Measurements from ENCODE around the gene TBCCD1.

The TBCCD1 gene, protein sequence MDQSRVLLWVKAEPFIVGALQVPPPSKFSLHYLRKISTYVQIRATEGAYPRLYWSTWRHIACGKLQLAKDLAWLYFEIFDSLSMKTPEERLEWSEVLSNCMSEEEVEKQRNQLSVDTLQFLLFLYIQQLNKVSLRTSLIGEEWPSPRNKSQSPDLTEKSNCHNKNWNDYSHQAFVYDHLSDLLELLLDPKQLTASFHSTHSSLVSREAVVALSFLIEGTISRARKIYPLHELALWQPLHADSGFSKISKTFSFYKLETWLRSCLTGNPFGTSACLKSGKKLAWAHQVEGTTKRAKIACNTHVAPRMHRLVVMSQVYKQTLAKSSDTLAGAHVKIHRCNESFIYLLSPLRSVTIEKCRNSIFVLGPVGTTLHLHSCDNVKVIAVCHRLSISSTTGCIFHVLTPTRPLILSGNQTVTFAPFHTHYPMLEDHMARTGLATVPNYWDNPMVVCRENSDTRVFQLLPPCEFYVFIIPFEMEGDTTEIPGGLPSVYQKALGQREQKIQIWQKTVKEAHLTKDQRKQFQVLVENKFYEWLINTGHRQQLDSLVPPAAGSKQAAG

DNA sequence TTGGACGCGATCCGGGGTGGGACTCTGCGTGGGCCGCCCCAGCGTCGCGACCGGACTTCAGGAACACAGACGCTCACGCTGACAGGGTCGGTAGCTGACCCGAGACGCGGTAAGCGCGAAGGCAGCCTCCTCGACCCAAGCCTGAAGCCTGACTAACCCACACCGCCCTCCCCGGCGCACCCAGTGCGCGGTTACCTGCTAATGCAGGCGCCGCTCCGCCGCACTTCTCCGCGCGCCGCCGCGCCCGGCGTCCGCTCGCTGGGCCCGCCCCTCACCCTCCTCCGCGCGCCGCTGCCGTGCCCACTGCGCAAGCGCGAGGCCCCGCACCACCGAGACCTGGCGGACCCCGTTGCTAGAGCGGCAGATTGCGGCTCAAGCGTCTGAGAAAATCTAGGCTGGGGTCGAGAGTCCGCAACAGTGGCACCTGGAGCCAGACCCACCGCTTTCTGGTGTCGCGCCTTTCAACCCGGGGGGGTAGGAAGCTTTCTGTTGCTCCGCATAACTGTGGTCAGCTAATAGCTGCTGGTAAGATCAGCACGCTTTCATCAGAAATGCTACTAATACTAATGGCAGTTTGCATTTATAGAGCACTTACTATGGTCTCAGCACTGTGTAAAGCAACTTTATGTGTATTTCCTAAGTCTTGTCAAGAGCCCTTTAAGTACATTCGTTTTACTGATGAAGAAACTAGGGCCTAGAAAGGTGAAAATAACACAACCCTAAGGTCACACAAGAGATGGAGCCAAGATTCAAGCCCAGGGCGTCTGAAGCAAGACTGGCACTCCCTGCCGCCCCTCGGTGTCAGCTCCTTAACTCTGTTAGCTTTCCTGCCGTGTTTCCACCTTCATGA, at the start of gene TBCCD1:
TSS of gene TBCCD1 (minus strand) at position 268 of the 850 bp plus-strand sequence. CDS start 3,010 bp downstream, outside the sequence.
- peak; percentile 42 for DNase-seq (ENCODE audit: low read depth)

DNA sequence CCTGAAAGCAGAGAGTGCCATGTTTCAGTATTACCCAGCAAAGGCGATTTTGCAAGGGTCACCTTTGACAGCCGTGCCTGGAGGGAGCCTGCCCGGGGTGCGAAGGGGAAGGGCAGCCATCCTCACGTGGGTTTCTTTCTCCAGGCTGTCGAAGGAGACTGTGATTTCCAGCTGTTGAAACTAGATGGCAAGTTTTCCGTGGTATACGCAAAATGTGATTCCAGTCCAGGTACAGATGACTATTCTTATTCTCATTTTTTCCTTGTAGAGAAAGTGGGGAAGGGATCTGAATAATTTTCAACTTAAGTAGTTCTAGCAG, 49.1 kb upstream of the TBCCD1 start:
- no peak for DNase-seq (ENCODE audit: low read depth)

DNA sequence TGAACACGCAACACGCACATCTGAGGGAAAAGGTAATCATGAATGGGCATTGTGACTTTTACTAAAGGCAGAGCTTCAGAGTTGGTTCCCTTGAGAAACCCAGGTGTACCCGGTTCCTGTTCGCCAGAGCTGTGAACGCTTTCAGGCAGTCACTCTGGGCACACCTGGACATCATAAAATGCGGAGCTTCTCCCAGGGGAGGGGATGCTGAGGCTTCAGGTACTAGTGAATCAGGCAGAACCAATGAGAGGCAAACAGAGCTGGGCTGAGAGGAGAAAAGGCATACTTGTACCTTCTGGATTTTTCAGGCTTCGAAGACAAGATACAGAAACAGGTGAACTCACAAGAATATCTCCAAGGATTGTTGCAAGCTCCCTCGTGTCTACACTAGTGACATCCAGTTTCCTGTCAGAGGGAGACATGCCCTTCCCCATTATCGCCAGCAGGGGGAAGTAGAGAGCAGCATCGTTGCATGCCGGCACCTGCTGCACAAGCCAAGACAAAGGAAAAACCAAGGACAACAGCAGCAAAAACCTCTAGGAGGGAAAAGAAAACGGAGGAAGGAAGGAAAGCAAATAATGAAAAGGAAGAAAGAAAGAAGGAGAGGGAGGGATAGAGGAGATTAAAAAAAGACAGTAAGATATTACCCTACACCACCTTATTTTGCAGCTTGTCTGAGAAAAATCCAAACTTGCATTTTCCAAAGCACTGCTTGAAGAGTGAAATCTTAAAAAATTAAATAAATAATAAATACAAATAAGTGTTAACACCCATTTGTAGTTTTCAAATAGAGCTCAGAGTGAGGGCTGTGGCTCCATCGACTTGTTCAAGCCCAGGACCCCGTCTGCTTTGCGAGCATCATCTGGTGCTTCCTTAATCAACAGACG, 47.7 kb upstream of the TBCCD1 start:
- no peak for DNase-seq (ENCODE audit: low read depth)

DNA sequence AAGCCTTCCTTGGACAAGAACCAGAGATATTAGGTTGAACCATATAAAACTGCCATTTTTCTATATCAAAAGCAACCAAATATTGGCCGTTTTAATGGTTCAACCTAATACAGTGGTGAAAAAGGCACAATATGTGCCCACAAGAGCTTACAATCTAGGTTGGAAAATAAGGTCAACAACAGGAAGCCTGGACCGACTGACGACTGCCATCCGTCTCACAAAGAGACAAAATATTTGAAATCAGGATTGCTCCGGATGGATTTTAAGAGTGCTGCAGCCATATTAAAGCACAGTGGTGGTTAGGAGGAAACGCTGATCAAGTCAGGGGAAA, 47.1 kb upstream of the TBCCD1 start:
- no peak for DNase-seq (ENCODE audit: low read depth)

DNA sequence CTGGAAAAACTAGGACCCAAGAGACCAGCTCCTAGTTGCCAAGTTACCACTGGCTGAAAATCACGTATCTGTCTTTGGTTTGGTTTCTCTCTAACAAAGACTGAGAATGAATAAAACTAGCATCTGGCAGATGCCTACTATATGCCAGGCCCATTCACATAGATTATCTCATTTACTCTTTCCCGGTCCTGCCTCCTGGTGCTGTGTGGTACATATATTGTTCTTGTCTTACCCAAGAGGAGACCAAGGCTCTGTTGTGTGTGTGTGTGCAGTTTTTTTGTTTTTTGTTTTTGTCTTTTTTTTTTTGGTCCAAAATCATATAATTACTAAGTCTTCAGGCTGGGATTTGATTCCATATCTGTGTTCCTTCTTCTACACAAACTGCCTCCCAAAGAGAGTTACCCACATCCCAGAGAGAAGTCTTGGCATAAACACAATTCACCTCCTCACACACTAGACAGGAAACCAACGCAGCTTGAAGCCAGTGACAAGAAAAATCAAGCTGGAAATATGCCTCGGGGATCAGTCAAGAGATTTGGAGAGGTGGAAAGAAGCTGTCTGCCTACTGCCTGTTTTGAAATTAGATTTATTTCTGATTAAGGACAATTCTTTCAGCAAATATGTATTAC, 46.6 kb upstream of the TBCCD1 start:
- no peak for DNase-seq (ENCODE audit: low read depth)

DNA sequence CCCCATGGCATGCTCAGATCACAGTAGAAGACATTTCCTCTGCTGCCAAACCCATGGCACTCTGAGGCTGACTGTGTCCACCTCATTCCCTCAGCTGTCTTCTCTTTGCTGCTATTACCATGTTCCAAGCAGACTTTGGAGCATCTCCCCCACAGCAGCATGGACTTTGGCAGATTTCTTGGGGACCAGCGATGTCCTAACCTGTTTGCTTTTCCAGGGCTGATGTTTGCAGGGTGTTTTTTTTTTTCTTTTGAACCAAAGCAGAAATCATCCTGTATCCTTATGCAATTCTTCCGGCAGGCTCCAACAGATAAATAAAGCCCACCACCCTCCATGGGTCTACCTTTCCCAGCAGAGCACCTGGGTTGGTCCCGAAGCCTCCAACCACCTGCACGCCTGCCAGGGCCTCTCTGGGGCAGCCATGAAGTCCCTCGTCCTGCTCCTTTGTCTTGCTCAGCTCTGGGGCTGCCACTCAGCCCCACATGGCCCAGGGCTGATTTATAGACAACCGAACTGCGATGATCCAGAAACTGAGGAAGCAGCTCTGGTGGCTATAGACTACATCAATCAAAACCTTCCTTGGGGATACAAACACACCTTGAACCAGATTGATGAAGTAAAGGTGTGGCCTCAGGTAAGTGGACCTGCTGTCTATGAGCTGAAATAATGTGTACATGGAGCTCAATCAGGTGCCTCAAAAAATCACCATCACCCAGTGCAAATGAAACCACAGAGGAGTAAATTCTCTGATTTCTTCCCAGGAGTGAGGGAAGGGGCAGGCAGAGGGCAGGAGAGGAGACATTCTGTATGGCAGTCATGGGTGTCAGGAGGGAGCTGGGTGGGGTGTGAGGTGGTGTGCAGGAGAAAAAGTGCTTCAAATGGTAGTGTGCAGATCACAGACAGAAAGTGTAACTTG, 45.8 kb upstream of the TBCCD1 start, which contains the start of gene AHSG:
TSS of gene AHSG (plus strand) at position 340 of the 916 bp plus-strand sequence. CDS start at position 422, 82 bp downstream.
- no peak for DNase-seq (ENCODE audit: low read depth)

DNA sequence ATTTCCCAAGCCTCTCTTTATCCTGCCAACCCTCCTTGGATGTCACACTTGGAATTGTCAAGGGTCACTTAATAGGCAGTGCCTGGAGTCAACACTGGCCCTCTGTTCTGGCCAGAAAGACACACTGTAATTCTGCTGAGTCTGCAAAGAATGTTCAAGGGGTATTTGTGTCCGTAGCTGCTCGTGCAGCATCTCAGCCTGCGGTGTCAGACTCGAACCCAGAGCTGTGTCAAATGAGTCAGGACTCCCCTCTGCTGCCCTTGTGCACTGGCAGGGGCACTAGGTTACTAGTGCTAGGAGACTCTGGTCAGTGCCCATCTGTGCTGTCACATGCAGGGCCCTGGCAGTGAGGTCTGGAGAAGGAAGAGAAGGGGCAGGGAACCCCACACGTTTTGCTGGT, 44.9 kb upstream of the TBCCD1 start:
- DNase-seq (ENCODE audit: low read depth) = no peak

DNA sequence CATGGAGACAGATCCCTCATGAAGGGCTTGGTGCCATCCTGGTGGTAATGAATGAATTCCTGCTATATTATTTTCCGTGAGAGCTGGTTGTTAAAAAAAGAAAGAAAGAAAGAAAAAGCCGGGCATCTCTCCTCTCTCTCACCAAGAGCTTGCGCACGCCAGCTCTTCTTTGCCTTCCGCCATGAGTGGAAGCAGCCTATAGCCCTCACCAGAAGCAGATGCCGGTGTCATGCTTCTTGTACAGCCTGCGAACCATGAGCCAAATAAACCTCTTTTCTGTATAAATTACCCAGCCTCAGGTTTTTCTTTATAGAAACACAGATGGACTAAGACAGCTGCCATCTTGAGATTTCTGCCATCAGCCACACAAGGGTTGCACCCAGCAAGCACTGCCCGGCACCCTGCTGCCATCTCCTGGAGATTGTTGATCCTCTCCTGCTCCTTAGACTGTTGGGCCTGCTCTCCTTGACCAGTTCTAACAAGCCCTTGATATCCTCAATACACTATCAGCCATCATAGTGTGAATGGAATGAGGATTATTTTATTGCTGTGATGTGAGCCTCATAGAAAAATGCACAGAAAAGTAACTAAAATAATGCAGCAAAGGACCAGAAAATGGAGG, 42.2 kb upstream of the TBCCD1 start:
- no peak for DNase-seq (ENCODE audit: low read depth)

DNA sequence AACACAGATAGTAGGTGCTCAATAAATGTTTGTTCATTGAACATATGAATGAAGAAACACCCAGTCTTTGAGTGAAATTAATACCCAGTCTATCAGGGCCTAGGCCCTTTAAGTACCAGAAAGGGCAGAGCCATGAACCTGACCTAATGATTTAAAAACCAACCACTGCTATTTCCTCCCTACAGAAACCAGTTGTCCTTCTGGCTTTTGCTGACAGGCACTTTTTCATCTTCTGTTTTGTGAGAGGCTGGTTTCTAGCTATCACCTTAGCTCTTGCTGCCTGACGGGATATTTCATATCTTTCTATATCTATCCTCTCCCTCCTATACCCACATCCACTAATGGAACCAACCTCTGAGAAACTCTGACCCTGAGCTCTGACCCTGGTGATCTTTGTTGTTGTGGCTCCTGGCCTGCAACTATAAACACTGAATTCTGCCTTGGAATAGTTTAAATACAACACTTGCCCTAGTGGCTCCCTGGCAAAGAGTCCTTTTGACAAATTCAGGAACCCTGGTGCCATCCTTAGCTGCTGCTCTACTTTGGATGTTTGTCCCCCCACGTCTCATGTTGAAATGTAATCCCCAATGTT, 41.6 kb upstream of the TBCCD1 start:
- DNase-seq (ENCODE audit: low read depth) = no peak

DNA sequence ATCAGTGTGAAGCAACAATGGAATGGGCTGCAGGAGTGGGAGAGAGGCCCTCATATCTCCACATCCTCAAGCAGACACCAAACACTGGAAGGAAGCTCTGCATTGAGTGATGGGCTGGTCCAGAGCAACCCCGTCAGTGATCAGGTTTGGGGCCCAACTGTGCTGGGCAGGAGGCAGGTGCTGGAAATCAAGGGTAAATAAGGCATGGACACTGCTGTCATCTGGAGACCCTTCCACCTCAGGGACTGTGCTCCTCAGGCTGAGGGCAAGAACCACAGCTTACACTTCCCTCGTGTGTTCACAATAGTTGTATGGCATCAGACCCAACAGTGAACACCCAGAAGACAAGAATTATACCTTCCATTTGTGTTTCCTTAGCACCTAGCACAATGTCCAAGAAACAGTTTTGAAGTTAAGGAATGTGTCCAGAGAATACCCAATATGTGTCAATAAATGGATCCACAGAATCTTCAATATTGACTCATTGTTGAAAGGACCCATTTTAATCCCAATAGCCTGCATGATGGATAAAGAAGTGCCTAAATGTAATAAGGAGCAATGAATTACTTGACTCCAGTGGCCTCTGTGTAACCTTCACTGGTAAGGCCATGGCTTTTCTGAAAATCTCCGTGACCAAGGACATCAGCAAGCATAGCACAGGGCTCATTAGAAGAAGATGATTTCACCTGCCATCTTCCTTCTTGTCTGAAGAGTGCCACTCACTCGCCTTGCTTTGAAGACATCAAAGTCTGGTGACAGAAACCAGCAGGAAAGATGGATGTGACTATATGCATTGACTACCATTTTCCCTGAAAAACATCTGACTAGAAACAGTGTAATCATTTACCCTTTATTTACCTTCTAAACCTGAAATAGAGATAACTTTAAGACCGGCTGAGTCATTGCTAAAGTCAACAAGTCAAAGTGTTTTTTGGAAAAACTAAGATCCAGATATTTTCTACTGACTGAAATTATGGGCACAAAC, 38.7 kb upstream of the TBCCD1 start:
- DNase-seq (ENCODE audit: low read depth) = no peak

DNA sequence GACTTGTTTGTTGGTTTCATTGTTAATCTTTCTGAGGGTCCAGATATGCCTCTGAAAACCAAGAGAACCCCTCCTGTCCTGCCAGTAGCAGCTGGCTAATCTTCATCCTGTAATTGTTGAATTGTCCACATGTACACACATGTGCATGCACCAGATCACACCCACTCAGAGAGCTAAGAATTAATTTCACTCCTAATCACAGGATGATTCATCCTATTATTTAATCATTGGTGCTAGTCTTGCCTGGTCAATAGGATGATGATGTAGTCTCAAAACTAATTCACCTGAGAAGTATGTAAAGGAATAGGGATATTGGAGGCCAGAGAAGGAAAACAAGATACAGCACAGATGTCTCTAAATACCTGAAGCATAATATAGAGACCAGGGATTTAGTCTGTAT, 37.9 kb upstream of the TBCCD1 start:
- no peak for DNase-seq (ENCODE audit: low read depth)

DNA sequence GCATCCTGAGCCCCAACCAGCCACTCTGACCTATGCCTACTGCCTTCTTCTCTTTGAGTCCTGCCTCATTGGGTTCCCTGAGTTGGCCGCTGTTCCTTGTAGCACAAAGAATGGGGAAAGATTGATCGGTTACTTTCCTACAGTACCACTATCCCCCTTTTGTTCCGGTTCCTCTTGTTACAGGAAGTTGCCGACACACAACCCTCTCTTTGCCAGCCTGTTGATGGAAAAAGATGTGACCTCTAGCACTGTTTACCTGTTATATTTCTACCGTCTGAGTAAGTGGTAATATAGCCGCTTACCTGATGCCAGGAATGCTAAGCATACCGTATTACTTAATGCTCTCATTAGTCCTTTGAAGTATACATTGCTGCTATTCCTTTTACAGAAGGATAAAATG, 36.0 kb upstream of the TBCCD1 start:
- DNase-seq (ENCODE audit: low read depth) = no peak

DNA sequence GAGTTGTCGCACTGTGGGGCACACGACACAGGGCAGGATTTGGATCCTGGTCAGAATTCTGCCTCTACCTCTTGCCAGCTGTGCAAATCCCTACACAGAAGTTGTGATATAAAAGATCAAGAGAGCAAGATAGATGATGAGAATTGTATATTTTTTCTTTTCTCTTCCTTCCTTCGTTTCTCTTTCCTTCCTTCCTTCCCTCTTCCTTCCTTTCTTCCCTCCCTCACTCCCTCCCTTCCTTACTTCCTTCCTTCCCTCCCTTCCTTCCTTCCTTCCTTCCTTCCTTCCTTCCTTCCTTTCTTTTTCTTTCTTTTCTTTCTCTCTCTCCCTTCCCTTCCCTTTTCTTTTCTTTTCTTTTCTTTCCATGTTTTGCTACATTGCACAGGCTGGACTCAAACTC, 33.8 kb upstream of the TBCCD1 start:
- DNase-seq (ENCODE audit: low read depth) = no peak

DNA sequence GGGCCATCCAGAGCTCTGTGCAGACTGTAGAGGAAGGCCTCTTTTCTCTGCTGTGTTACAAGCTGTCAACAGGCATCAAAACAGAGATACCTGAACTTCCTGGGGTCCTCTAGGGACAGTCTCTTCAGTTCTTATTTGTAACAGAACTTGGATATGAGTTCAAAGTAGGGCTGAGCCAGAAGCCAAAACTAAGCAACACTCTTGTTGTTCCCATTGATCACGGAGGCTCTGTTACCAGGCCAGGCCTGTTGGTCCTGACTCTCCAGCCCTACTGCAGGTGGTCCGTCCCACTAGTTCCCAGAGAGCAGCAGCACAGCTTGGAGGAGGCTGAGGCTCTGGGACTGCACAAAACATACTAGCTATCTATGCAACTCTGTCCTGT, 32.6 kb upstream of the TBCCD1 start:
- no peak for DNase-seq (ENCODE audit: low read depth)

DNA sequence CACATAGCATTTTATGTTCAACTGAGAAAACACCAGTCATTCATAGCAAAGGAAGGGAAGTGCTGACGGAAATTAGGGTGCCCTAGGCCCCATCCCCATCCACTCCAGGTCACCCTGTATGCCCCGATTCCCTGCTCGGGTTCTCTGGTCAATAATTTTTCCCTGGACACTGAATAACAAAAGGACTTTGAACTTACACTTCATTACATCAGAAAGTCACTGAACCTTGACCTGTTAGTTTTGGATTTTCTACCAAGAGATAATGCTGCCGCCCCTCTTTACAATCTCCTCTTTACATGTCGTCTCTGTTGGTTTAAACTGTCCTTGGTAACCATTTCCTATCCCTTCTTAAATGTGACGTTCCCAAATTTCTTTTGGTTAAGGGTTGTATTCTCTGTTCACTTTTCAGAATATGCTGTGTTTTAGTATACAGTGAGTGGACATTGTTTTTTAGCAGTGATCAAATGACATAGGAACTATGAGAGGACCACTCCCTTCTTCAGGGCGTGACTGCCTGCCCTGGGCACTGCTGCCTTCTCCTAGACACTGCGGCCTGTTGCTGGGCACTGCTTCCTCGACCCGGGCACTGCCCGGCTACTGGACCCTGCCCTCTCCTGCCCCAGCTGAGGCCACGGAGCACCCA, 32.1 kb upstream of the TBCCD1 start:
- no peak for DNase-seq (ENCODE audit: low read depth)

DNA sequence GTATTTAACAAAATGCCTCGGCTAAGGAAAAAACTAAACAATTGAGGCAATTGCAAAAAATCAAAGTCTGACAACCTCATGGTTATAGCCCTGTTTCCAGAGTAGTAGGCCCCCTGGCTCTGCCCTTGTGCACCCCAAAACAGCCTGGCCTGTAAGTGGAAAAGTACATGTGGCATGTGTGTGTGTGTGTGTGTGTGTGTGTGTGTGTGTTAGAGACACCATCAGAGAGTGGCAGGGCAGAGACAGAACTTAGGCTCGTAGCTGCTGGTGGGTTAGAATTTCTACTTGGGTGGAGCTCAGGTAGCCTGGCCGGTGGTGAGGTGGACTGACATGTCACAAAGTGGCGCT, 31.6 kb upstream of the TBCCD1 start:
- no peak for DNase-seq (ENCODE audit: low read depth)

DNA sequence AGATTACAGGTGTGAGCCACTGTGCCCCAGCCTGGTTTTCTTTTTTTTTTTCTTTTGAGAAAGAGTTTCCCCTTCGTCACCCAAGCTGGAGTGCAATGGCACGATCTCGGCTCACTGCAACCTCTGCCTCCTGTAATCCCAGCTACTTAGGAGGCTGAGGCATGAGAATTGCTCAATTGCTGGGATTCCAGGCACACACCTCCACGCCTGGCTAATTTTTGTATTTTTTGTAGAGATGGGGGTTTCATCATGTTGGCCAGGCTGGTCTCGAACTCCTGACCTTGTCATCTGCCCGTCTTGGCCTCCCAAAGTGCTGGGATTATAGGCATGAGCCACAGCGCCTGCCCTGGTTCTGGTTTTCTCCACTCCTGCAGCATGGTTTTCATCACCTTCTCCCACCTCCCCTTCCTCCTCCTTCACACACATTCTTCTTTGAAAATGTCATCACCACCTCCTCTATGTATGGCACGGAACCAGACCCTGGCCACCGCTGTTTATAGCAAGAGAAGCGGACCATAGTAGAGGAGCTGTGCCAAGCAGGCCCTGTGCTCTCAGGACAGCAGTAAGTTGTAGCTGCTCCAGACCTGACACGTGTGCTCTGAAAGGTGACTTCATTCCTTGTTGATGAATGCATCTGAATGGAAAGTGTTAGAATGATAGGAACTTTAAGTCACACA, 31.1 kb upstream of the TBCCD1 start:
- no peak for DNase-seq (ENCODE audit: low read depth)
